ENCODE results near the gene LRIT2. TPM values are rescaled to one million over a fixed set of nuclear protein-coding genes. Genes with fewer than 3 reads are reported as not detected.

LRIT2 gene, protein sequence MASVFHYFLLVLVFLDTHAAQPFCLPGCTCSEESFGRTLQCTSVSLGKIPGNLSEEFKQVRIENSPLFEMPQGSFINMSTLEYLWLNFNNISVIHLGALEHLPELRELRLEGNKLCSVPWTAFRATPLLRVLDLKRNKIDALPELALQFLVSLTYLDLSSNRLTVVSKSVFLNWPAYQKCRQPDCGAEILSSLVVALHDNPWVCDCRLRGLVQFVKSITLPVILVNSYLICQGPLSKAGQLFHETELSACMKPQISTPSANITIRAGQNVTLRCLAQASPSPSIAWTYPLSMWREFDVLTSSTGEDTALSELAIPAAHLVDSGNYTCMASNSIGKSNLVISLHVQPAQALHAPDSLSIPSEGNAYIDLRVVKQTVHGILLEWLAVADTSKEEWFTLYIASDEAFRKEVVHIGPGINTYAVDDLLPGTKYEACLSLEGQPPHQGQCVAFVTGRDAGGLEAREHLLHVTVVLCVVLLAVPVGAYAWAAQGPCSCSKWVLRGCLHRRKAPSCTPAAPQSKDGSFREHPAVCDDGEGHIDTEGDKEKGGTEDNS
- not detected in 2 replicates for total RNA-seq
- not detected in 2 replicates for polyA plus RNA-seq

DNA sequence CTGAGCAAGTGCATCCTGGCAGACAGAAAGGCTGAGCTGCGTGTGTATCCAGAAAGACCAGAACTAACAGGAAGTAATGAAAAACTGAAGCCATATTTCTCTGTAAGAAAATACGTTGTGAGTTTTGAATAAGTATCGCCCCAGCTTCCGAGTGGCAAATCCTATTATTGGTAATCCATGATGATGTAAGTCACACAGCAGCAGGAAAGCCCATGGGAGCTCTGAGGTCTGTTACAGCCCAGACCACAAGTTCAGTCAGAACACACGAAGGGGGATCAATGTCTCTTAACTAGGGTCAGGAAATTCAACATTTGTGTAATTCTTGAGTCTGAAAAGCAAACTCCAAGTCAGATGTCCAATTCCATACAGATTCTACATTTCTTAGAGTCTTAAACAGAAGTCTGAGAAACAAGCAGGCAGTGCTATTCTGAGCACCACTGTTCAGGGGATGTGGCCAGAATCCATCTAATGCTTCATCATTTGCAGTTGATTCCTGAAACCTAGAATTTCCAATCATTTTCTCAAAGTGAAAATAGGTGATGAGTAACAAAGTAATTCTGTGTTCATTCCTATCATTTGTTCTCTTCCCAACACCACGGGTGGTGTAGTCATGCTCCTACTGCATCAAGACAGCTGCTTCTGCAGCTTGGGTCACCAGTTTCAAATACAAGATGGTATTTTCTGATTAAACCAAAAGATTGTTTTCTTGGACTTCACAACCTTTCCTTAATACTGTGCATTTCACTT, at the start of gene LRIT2:
Gene LRIT2, minus strand, starts transcription at position 118 of the 747 bp plus-strand sequence. Its CDS starts 24 bp downstream, at position 94.
- Histone ChIP-seq H3K9me3 (ENCODE audit: low read depth) (no peaks in the 10 kb centered on the region), H4K20me1 (ENCODE audit: insufficient read depth, poor library complexity, severe bottlenecking) (no peaks in the 10 kb centered on the region), H3K4me1 (ENCODE audit: insufficient read depth) (no peaks in the 10 kb centered on the region), H3K9me2 (replicated peaks; ENCODE audit: insufficient read depth) (no peaks in the 10 kb centered on the region), H3K4me3 (no peak within 1 kb of the TSS), H3K36me3 (replicated peaks; ENCODE audit: insufficient read depth, low read depth) (no peaks in the 10 kb centered on the region), H3K27ac (no peak within 1 kb of the TSS), H3K79me2 (no peaks in the 10 kb centered on the region), H2AFZ (no peak within 1 kb of the TSS), H3K4me2 (no peak within 1 kb of the TSS), H3K27me3 (peaks cover 8% of the 10 kb centered on the region)
- WGBS (ENCODE audit: low lambda C conversion rate, missing lambda C conversion rate) = 62% methylated on average over 6 of the region's 6 CpGs
- TF ChIP-seq, protein P1, sequence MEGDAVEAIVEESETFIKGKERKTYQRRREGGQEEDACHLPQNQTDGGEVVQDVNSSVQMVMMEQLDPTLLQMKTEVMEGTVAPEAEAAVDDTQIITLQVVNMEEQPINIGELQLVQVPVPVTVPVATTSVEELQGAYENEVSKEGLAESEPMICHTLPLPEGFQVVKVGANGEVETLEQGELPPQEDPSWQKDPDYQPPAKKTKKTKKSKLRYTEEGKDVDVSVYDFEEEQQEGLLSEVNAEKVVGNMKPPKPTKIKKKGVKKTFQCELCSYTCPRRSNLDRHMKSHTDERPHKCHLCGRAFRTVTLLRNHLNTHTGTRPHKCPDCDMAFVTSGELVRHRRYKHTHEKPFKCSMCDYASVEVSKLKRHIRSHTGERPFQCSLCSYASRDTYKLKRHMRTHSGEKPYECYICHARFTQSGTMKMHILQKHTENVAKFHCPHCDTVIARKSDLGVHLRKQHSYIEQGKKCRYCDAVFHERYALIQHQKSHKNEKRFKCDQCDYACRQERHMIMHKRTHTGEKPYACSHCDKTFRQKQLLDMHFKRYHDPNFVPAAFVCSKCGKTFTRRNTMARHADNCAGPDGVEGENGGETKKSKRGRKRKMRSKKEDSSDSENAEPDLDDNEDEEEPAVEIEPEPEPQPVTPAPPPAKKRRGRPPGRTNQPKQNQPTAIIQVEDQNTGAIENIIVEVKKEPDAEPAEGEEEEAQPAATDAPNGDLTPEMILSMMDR (IDR thresholded peaks at IDR 0.05; ENCODE audit: poor library complexity) = no peak
- TF ChIP-seq EZH2phosphoT487 (IDR thresholded peaks at IDR 0.05; ENCODE audit: low read depth, severe bottlenecking, unreplicated experiment) (no peak), EZH2 (IDR thresholded peaks at IDR 0.05; ENCODE audit: borderline replicate concordance) (no peak)
- DNase-seq (ENCODE audit: low spot score) = no peak

DNA sequence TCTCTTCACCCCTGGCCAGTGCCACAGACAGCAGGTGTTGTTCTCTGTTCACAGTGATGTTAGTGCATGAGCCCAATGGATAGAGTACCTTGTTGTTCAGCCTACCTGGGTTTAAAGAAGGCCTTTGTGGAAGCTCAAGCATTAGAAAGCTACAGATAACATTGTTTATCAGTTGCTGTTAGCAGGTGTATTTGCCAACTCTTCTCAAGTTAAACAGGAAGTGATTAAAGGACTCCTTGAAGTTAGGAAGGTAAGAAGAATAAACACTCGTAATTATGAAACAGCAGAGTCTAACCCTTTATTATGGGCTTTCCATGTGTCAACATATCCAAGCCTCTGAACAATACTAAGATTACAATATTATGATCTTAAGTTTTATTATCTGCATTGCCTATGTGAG, 45.4 kb upstream of the LRIT2 start:
- 28% methylated on average over 1 of the region's 1 CpG for WGBS (ENCODE audit: low lambda C conversion rate, missing lambda C conversion rate)
- no peak for DNase-seq (ENCODE audit: low spot score)

DNA sequence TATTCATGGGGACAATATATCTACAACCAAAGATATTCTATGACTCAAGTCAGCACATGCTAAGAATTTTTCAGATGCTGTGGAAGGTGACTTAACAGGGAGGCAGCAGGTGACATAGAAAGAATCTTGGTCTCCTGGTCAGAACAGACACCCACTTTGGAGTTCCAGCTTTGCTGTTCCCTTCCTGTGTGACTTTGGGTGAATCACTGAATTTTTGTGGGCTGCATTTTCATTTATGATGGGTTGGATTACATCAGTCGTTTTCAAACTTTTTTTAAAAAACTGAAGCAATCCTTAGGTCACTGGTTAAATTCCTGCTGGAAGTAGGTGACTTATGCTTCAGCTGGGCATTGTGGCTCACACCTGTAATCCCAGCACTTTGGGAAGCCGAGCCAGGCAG, 44.4 kb upstream of the LRIT2 start:
- H2AFZ ChIP-seq = no peak overlapping the region
- H3K9me2 ChIP-seq (replicated peaks; ENCODE audit: insufficient read depth) = no peaks in the 10 kb centered on the region
- 53% methylated on average over 2 of the region's 2 CpGs for whole genome bisulfite sequencing (ENCODE audit: low lambda C conversion rate, missing lambda C conversion rate)
- H3K9me3 ChIP-seq (ENCODE audit: low read depth) = no peaks in the 10 kb centered on the region
- no peak for DNase-seq (ENCODE audit: low spot score)
- H3K27ac ChIP-seq = no peak overlapping the region
- H3K27me3 ChIP-seq = peaks cover 21% of the 10 kb centered on the region
- no peaks in the 10 kb centered on the region for H4K20me1 ChIP-seq (ENCODE audit: insufficient read depth, poor library complexity, severe bottlenecking)
- no peaks in the 10 kb centered on the region for H3K36me3 ChIP-seq (replicated peaks; ENCODE audit: insufficient read depth, low read depth)
- no peak overlapping the region for H3K4me2 ChIP-seq
- H3K79me2 ChIP-seq = no peaks in the 10 kb centered on the region
- H3K4me3 ChIP-seq = no peak overlapping the region
- no peaks in the 10 kb centered on the region for H3K4me1 ChIP-seq (ENCODE audit: insufficient read depth)
- TF ChIP-seq EZH2phosphoT487 (IDR thresholded peaks at IDR 0.05; ENCODE audit: low read depth, severe bottlenecking, unreplicated experiment) = no peak

More for the DNA sequence above, 45.4 kb upstream of the LRIT2 start:
- Histone ChIP-seq H2AFZ (no peak overlapping the region), H3K79me2 (no peaks in the 10 kb centered on the region), H3K9me3 (ENCODE audit: low read depth) (no peaks in the 10 kb centered on the region), H3K4me1 (ENCODE audit: insufficient read depth) (no peaks in the 10 kb centered on the region), H3K4me2 (no peak overlapping the region), H4K20me1 (ENCODE audit: insufficient read depth, poor library complexity, severe bottlenecking) (no peaks in the 10 kb centered on the region), H3K27me3 (peaks cover 21% of the 10 kb centered on the region), H3K27ac (no peak overlapping the region), H3K9me2 (replicated peaks; ENCODE audit: insufficient read depth) (no peaks in the 10 kb centered on the region), H3K4me3 (no peak overlapping the region), H3K36me3 (replicated peaks; ENCODE audit: insufficient read depth, low read depth) (no peaks in the 10 kb centered on the region)
- TF ChIP-seq EZH2 (IDR thresholded peaks at IDR 0.05; ENCODE audit: borderline replicate concordance) (no peak), EZH2phosphoT487 (IDR thresholded peaks at IDR 0.05; ENCODE audit: low read depth, severe bottlenecking, unreplicated experiment) (peak; percentile 72)
- TF ChIP-seq, protein P1 (IDR thresholded peaks at IDR 0.05; ENCODE audit: poor library complexity) = no peak
